ENCODE data around the gene MYL5.
"Not testable (repeated sequence)": the region's sequence is repeated elsewhere in the genome, so short reads cannot be mapped to it uniquely, and the experiment has no call there.

Gene MYL5

DNA sequence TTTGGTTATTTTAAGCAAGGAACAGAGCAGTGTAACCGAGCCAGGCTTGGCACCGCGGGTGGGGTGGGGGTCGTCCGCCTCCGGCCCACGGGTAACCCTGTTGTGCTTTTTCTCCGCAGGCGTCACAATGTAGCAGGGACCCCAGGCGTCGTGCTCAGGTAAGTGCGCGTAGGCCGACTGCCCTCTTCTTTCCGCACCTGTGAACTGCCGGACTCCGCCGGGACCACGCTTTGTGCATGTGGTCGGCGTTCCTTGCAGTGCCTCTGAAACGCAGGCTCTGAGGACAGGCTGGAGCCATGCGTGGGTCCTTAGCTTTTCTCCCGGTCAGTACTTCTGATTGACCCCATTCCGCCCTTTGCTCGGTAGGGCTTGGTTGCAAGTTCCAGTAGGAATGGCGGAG, 56.2 kb downstream of the MYL5 start:
- no peak for DNase-seq

- not testable (repeated sequence) for DNase-seq
Measured at GRCh38 chr4:730946-731904, 56.9 kb downstream of the MYL5 start.
